Astrocyte (in vitro differentiated cells and primary cell): ENCODE measurements around the gene ZFAND2A. TPM values are rescaled to one million over a fixed set of nuclear protein-coding genes. Genes with fewer than 3 reads are reported as not detected.

ENCODE experiments used
- DNase-seq: peaks from one replicate; pipeline ENCODE4 v3.0.0-alpha.2; 2010; ENCODE audit warnings: low read depth
- FAIRE-seq: peaks from 2 replicates; lab custom pipeline; 2011; peaks lifted over from hg19 to GRCh38; lab: Jason Lieb, UNC
- H2AFZ ChIP-seq: 2 replicates; pipeline ENCODE4 v1.6.0; 2012; ENCODE audit warnings: low read depth, low read length, inconsistent platforms
- H3K27ac ChIP-seq: 2 replicates; pipeline ENCODE4 v1.5.1; 2011; ENCODE audit warnings: low read depth, low read length, inconsistent platforms
- H3K27me3 ChIP-seq: 2 replicates; pipeline ENCODE4 v1.6.0; 2011; ENCODE audit warnings: low read length, inconsistent platforms; ENCODE audit not compliant: insufficient read depth
- H3K36me3 ChIP-seq: 2 replicates; pipeline ENCODE4 v1.5.1; 2011; ENCODE audit warnings: low read length, inconsistent platforms; ENCODE audit not compliant: insufficient read depth
- H3K4me1 ChIP-seq: 2 replicates; pipeline ENCODE4 v1.5.1; 2011; ENCODE audit warnings: low read length, inconsistent platforms; ENCODE audit not compliant: insufficient read depth
- H3K4me2 ChIP-seq: 2 replicates; pipeline ENCODE4 v1.6.0; 2012; ENCODE audit warnings: low read length, inconsistent platforms
- H3K4me3 ChIP-seq: 2 replicates; pipeline ENCODE4 v1.5.1; 2011; ENCODE audit warnings: low read depth, mild to moderate bottlenecking, low read length, inconsistent platforms; ENCODE audit not compliant: insufficient read depth
- H3K79me2 ChIP-seq: 2 replicates; pipeline ENCODE4 v1.6.0; 2012; ENCODE audit warnings: mild to moderate bottlenecking, low read length, inconsistent platforms; ENCODE audit not compliant: insufficient read depth
- H3K9ac ChIP-seq: 2 replicates; pipeline ENCODE4 v1.6.0; 2012; ENCODE audit warnings: mild to moderate bottlenecking, low read length, inconsistent platforms
- H3K9me3 ChIP-seq: 2 replicates; pipeline ENCODE4 v1.5.1; 2012; ENCODE audit warnings: low read depth, mild to moderate bottlenecking, low read length, inconsistent platforms; ENCODE audit not compliant: insufficient read depth
- H4K20me1 ChIP-seq: 2 replicates; pipeline ENCODE4 v1.6.0; 2012; ENCODE audit warnings: low read length, inconsistent platforms; ENCODE audit not compliant: insufficient read depth
- H3K27ac Mint-ChIP-seq: one replicate; pipeline ENCODE4 v1.8.0; 2021; ENCODE audit warnings: mild to moderate bottlenecking, mixed read lengths; ENCODE audit not compliant: unreplicated experiment
- H3K27me3 Mint-ChIP-seq: one replicate; pipeline ENCODE4 v1.8.0; 2021; ENCODE audit warnings: low read depth, mixed read lengths; ENCODE audit not compliant: unreplicated experiment
- H3K36me3 Mint-ChIP-seq: one replicate; pipeline ENCODE4 v1.8.0; 2021; ENCODE audit warnings: low read depth, mixed read lengths; ENCODE audit not compliant: unreplicated experiment
- H3K4me1 Mint-ChIP-seq: one replicate; pipeline ENCODE4 v1.8.0; 2021; ENCODE audit warnings: low read depth, mixed read lengths; ENCODE audit not compliant: unreplicated experiment
- H3K4me3 Mint-ChIP-seq: one replicate; pipeline ENCODE4 v1.8.0; 2021; ENCODE audit warnings: mild to moderate bottlenecking, moderate library complexity, mixed read lengths; ENCODE audit not compliant: unreplicated experiment
- H3K9me3 Mint-ChIP-seq: one replicate; pipeline ENCODE4 v1.8.0; 2021; ENCODE audit warnings: mild to moderate bottlenecking, mixed read lengths; ENCODE audit not compliant: unreplicated experiment
- CTCF ChIP-seq: IDR thresholded peaks from 2 replicates; pipeline ENCODE4 v1.5.1; 2011; ENCODE audit warnings: low read depth, mild to moderate bottlenecking, inconsistent platforms, low read length, moderate library complexity; ENCODE audit not compliant: insufficient read depth
- EZH2 ChIP-seq: IDR thresholded peaks from 2 replicates; pipeline ENCODE4 v1.6.1; 2012; ENCODE audit warnings: mild to moderate bottlenecking, low read length, inconsistent platforms; ENCODE audit not compliant: insufficient read depth
- total RNA-seq: library from RNA; stranded (reverse); gene quantifications from 2 replicates; pipeline ENCODE4 v1.2.1, GENCODE V29; 2021

The ZFAND2A gene
- total RNA-seq, 1 donor from 2014 or later = 45.5 TPM

GRCh38 chr7:1111156-1111555 lies 48.8 kb downstream of the ZFAND2A start:
- Mint-ChIP-seq H3K9me3 (no peaks in the 10 kb centered on the region), H3K36me3 (peaks cover 22% of the 10 kb centered on the region), H3K27ac (no peak overlapping the region), H3K27me3 (no peaks in the 10 kb centered on the region), H3K4me3 (peak overlapping the region; percentile 35), H3K4me1 (no peaks in the 10 kb centered on the region)
- no peak overlapping the region for H3K9ac ChIP-seq
- H3K4me2 ChIP-seq = no peak overlapping the region
- no peaks in the 10 kb centered on the region for H3K36me3 ChIP-seq
- peaks cover 3% of the 10 kb centered on the region for H3K79me2 ChIP-seq
- no peak overlapping the region for H3K4me3 ChIP-seq
- no peak overlapping the region for H2AFZ ChIP-seq
- H3K27me3 ChIP-seq = no peaks in the 10 kb centered on the region
- FAIRE-seq = no peak
- peaks cover 53% of the 10 kb centered on the region for H4K20me1 ChIP-seq
- no peak overlapping the region for H3K27ac ChIP-seq
- no peaks in the 10 kb centered on the region for H3K9me3 ChIP-seq
- no peak for TF ChIP-seq EZH2
- TF ChIP-seq CTCF = no peak
- H3K4me1 ChIP-seq = peaks cover 10% of the 10 kb centered on the region
- DNase-seq = no peak

- no peak overlapping the region for H3K9ac ChIP-seq
- H3K36me3 ChIP-seq = no peaks in the 10 kb centered on the region
- no peaks in the 10 kb centered on the region for H3K9me3 ChIP-seq
- no peak overlapping the region for H3K27ac ChIP-seq
- H3K27me3 ChIP-seq = no peaks in the 10 kb centered on the region
- H3K4me1 ChIP-seq = peaks cover 10% of the 10 kb centered on the region
- TF ChIP-seq EZH2 (no peak), CTCF (no peak)
- H3K27me3 Mint-ChIP-seq = no peaks in the 10 kb centered on the region
- no peak overlapping the region for H3K4me2 ChIP-seq
- peaks cover 8% of the 10 kb centered on the region for H3K79me2 ChIP-seq
- H2AFZ ChIP-seq = no peak overlapping the region
- H4K20me1 ChIP-seq = peaks cover 58% of the 10 kb centered on the region
- no peak overlapping the region for H3K4me3 Mint-ChIP-seq
- no peaks in the 10 kb centered on the region for H3K4me1 Mint-ChIP-seq
- H3K27ac Mint-ChIP-seq = no peak overlapping the region
- no peak overlapping the region for H3K4me3 ChIP-seq
- no peak for FAIRE-seq
- DNase-seq = no peak
- peaks cover 17% of the 10 kb centered on the region for H3K36me3 Mint-ChIP-seq
- no peaks in the 10 kb centered on the region for H3K9me3 Mint-ChIP-seq
Observed at GRCh38 chr7:1110358-1110757, 49.6 kb downstream of the ZFAND2A start.

GRCh38 chr7:1109581-1110310 lies 50.2 kb downstream of the ZFAND2A start:
- Histone ChIP-seq H3K27ac (no peak overlapping the region), H3K4me2 (no peak overlapping the region), H3K9ac (no peak overlapping the region), H3K27me3 (no peaks in the 10 kb centered on the region), H3K4me1 (peaks cover 10% of the 10 kb centered on the region), H3K36me3 (no peaks in the 10 kb centered on the region), H2AFZ (no peak overlapping the region), H3K4me3 (no peak overlapping the region), H4K20me1 (peaks cover 61% of the 10 kb centered on the region), H3K9me3 (no peaks in the 10 kb centered on the region), H3K79me2 (peaks cover 6% of the 10 kb centered on the region)
- Mint-ChIP-seq H3K4me3 (no peak overlapping the region), H3K36me3 (peaks cover 13% of the 10 kb centered on the region), H3K27me3 (no peaks in the 10 kb centered on the region), H3K4me1 (peaks cover under 1% of the 10 kb centered on the region), H3K9me3 (no peaks in the 10 kb centered on the region), H3K27ac (no peak overlapping the region)
- FAIRE-seq (no peak), DNase-seq (no peak)
- TF ChIP-seq CTCF = no peak
- TF ChIP-seq EZH2 = no peak
